Stimulated activated CD4-positive, alpha-beta T cell treated with anti-CD3 and anti-CD28 coated beads, TNF-alpha, amount 100 ng/mL, for 48 hours (primary cell): ENCODE results near the gene FLACC1.
"Not testable (repeated sequence)": the region's sequence is repeated elsewhere in the genome, so short reads cannot be mapped to it uniquely, and the experiment has no call there.

Source experiments
- DNase-seq, 3 donors: peaks; one replicate each; pipeline ENCODE4 v3.0.0-alpha.2; 2020; ENCODE audit warnings: low read depth in 3 of 3

FLACC1 gene

DNA sequence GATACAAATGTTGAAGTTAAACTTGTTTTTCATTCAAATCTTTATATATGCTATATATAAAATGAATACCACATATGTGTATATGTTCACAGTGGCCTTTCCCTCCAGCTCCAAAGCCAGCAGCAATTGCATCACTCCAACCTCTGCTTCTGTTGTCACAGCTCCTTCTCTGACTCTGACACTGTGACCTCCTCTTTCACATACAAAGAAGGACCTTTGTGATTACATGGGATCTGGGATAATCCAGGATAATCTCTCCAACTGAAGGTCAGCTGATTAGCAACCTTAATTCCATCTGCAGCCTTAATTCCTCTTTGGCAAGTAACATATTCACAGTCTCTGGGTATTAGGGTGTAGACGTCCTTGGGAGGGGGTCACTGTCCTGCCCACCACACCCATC is 8.4 kb downstream of the FLACC1 start:
- DNase-seq = no peak

- DNase-seq = no peak
These were observed 10.0 kb downstream of the FLACC1 start for GRCh38 chr2:201347138-201347537.

DNA sequence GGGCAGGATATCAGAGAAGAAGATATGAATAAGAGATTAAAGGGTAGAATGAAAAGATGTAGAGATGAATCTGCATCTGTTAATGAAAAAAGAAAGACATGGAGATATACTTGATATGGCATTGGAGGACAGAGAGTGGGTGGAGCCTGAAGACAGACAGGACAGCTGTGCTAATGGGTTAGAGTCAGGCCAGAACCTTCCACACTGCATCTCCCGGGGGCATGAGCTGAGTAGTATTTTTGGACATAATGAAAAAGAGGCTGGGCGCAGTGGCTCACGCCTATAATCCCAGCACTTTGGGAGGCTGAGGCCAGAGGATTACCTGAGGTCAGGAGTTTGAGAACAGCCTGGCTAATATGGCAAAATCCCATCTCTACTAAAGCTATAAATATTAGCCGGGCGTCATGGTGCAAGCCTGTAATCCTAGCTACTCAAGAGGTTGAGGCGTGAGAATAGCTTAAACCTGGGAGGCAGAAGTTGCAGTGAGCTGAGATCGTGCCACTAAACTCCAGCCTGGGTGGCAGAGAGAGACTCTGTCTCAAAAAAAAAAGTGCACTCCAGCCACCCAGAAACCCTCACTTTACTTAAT is 11.4 kb downstream of the FLACC1 start:
- DNase-seq = no peak

GRCh38 chr2:201344663-201345366 is 12.3 kb downstream of the FLACC1 start:
- DNase-seq = no peak

GRCh38 chr2:201343559-201343958 is 13.6 kb downstream of the FLACC1 start:
- DNase-seq = no peak

DNA sequence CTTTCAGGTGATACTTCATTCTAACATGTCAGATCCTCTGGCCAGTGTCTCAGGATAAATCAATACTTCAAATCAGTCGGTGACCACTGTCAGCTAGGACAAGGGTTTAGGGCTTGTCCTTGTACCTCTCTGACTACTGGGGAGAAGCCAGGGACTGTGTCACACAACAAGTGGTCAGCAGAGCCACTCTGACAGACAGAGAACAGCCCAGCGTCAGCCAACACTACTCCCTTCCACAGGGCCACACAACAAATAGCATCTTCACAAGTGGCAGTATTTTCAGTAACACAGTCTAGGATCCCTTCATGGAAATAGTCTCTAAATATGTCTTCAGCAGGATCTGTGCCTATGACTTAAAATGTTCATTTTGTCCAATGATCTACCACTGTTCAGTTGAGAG is 14.2 kb downstream of the FLACC1 start:
- no peak for DNase-seq

GRCh38 chr2:201329409-201329808 is 27.7 kb downstream of the FLACC1 start:
- no peak for DNase-seq

GRCh38 chr2:201327678-201328077 is 29.5 kb downstream of the FLACC1 start:
- no peak for DNase-seq

DNA sequence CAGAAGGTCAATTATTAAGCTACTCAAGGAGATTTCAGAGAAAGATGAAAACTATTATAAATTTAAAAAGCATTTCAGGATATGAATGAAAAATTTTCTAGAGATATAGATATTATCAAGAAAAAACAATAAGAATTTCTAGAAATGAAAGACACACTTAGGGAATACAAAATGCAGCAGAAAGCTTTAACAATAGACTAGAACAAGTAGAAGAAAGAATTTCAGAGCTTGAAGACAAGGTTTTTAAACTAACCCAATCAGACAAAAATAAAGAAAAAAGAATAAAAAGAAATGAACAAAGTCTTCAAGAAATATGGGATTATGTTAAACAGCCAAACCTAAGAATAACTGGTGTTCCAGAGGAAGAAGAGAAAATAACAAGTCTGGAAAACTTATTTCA is 34.4 kb downstream of the FLACC1 start:
- DNase-seq = no peak

GRCh38 chr2:201320701-201321100 is 36.4 kb downstream of the FLACC1 start:
- no peak for DNase-seq

- DNase-seq = no peak
These were observed 36.9 kb downstream of the FLACC1 start for GRCh38 chr2:201320257-201320656.

DNA sequence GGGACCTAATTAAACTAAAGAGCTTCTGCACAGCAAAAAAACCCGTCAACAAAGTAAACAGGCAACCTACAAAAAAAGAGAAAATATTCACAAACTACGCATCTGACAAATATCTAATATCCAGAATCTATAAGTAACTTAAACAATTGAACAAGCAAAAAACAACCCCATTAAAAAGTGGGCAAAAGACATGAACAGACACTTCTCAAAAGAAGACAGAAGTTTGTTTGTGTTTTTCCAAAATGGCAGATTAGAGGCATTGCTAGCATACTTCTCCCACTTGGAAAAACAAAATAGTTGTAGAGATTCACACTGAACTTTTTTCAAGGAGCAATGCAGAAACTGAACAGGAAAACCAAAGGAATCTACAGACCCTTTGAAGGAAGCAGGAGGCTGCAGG is 37.6 kb downstream of the FLACC1 start:
- no peak for DNase-seq

DNA sequence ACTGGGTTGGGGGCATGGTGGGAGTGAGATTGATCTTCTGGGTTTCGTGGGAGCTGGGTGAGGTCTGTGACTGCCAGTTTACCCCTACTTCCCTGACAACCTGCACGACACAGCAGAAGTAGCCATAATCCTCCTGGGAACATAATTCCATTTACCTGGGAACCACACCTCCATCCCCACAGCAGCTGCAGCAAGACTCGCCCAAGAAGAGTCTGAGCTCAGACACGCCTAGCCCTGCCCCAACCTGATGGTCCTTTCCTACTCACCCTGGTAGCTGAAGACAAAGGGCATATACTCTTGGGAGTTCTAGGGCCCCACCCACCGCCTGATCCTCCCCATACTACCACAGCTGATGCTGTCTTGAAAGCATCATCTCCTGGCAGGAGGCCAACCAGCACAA is 43.8 kb downstream of the FLACC1 start:
- no peak for DNase-seq

DNA sequence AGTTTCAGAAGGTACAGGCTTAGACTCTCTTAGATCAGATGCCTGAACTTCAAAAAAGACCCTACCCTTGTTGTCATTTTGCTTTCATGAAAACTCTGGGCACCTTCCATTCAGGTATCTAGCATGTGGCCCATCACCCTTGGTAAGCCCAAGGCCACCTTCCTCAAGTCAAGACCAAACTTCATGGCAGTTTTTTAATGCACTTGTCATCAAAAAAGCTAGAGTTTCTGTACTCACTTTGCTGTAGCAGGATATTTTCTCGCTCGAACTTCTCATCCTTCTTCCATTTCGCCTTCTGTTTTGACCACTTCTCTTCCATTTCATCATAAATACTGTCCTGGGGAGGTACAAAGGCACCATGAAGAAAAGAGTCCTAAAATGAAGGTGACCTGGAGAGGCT is 48.2 kb downstream of the FLACC1 start:
- DNase-seq = no peak

DNA sequence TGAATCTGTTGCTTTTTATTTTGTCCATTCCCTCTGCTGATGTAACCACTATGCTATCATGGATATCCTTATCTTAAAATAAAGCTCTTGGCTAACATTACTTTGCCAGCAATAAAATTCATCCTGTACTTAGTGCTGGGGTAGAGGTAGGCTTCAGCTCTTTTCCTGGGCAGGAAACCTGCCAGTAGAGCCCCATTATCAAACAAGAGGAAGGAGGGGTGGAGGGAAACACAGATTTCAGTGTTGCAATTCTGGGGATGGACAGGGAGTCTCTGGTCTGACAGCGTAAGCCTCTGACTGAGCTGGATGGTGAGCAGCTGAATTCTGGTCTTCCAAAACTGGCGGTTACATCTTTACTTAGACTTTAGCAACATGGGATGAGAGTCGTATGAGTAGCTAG is 49.3 kb downstream of the FLACC1 start:
- no peak for DNase-seq

DNA sequence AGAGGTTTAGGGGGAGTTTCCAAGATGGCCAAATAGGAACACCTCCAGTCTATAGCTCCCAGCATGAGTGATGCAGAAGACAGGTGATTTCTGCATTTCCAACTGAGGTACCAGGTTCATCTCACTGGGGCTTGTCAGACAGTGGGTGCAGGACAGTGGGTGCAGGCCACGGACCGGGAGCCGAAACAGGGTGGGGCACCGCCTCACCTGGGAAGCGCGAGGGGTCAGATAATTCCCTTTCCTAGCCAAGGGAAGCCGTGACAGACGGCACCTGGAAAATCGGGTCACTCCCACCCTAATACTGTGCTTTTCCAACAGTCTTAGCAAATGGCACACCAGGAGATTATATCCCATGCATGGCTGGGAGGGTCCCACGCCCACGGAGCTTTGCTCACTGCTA is 57.2 kb downstream of the FLACC1 start:
- not testable (repeated sequence) for DNase-seq

- DNase-seq = no peak
These were observed 58.6 kb downstream of the FLACC1 start for GRCh38 chr2:201298462-201299052.

GRCh38 chr2:201290457-201291148 is 66.5 kb downstream of the FLACC1 start:
- not testable (repeated sequence) for DNase-seq

DNA sequence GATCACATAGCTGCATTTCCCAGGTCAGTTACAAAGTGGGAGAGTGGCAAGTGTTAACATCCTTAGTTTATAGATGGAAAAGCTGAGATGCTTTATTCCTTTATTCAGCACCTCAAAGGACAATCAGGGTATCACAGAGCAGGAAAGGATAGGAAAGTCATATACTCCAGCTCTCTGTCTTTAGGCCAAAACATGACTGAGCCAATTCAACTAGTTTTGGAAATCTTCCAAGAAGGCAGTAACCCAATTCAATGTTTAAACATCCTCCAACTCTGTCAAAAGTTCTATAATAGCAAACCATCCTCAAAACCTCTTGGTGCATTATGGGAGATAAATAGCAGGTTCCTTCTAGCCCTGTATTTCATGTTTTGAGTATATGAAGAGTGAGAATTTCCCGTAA is 71.6 kb downstream of the FLACC1 start:
- DNase-seq = no peak

DNA sequence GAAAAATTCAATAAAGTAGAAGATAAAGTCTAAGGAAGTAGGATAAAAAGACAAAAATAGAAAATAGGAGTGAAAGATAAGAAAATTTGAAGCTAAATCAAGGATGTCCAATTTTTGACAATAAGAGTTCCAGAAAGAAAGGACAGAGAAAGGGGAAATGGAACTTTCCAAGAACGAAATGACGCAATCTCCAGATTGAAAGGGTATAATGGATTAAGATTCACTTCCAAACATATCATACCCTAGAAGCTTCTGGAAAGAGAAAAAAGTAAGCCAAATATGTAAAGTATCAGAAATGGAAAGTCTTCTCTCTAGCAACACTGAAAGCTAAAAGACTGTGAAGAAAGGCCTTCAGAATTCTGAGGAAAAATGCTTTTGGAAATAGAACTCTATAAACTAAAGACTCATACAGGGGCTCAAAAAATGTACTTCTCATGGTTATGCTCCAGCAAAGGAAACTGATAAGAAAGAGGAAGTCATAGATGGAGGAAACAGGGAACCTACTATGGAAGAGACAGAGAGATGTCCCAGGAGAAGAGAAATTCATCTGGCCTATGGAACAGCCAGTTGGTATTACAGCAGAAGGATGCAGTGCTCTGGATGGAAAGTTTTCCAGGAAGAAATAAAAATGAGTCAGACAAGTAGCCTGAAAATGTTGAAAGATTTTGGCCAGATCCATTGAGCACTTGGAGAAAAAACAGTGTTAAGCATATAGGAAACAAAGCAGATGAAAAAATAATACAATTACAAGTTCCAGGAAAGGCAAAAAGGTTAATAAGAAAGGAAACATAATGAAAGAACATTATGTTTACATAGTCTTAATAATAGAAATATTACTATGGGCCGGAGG is 76.7 kb downstream of the FLACC1 start:
- DNase-seq = no peak

DNA sequence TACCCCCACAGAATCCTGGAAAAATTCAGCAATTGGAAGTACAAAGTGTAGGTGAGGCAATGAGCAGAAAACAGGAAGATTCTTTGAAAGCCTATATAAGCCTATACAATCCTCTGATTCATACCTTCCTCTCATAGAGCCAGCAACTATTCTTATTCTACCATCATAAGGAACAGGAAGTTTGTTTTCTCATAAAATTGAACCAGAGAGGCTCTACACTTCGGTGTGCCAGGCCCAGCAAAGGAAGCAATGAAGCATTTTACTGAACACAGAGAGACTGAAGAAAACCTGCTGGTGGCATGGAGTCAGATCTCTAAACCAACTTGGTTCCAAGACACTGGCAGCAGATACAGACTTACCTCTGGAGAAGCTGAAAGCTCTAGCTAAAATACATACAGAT is 78.1 kb downstream of the FLACC1 start:
- DNase-seq = no peak

- no peak for DNase-seq
These were observed 80.6 kb downstream of the FLACC1 start for GRCh38 chr2:201276511-201276910.
